Fibroblast of lung (primary cell): ENCODE results near the gene RHOH. TPM values are rescaled to one million over a fixed set of nuclear protein-coding genes. Genes with fewer than 3 reads are reported as not detected.

ENCODE experiments used
- DNase-seq, 2 donors: peaks; one replicate each; pipeline versions ENCODE4 v3.0.0 to v3.0.0-alpha.2; 2010; ENCODE audit warnings: low read depth in 2 of 2
- H2AFZ ChIP-seq: 2 replicates; pipeline ENCODE4 v1.5.1; 2012; ENCODE audit warnings: low read length, control low read depth, inconsistent platforms
- H3K27ac ChIP-seq: 2 replicates; pipeline ENCODE4 v1.5.1; 2011; ENCODE audit warnings: low read length, control low read depth; ENCODE audit not compliant: insufficient read depth
- H3K27me3 ChIP-seq: 2 replicates; pipeline ENCODE4 v1.5.1; 2011; ENCODE audit warnings: mild to moderate bottlenecking, low read length; ENCODE audit not compliant: control insufficient read depth, insufficient read depth
- H3K36me3 ChIP-seq: 2 replicates; pipeline ENCODE4 v1.5.1; 2011; ENCODE audit warnings: low read length; ENCODE audit not compliant: control insufficient read depth, insufficient read depth
- H3K4me1 ChIP-seq: 2 replicates; pipeline ENCODE4 v1.5.1; 2011; ENCODE audit warnings: low read length; ENCODE audit not compliant: control insufficient read depth, insufficient read depth; ENCODE audit errors: extremely low read depth
- H3K4me2 ChIP-seq: 2 replicates; pipeline ENCODE4 v1.5.1; 2011; ENCODE audit warnings: low read length, control low read depth; ENCODE audit not compliant: insufficient read depth; ENCODE audit errors: extremely low read depth
- H3K4me3 ChIP-seq, 4 experiments: fragments of 200-600 bp in 1 of 4; sonication (generic) in 1 of 4; replicated peaks in 1 of 4; 2 replicates each; pipeline ENCODE4 v1.5.1; 2011 to 2016; ENCODE audit warnings: low read length in 4 of 4, low read depth in 3 of 4, mild to moderate bottlenecking in 3 of 4, control low read depth in 2 of 4, inconsistent platforms in 1 of 4, mixed read lengths in 1 of 4; ENCODE audit not compliant: insufficient read depth in 1 of 4; ENCODE audit errors: control extremely low read depth in 1 of 4
- H3K79me2 ChIP-seq: 2 replicates; pipeline ENCODE4 v1.5.1; 2012; ENCODE audit warnings: mild to moderate bottlenecking, low read length, inconsistent platforms; ENCODE audit not compliant: control insufficient read depth, insufficient read depth
- H3K9ac ChIP-seq: 2 replicates; pipeline ENCODE4 v1.5.1; 2011; ENCODE audit warnings: mild to moderate bottlenecking, low read length, control low read depth; ENCODE audit not compliant: insufficient read depth
- H3K9me3 ChIP-seq: 2 replicates; pipeline ENCODE4 v1.5.1; 2012; ENCODE audit warnings: low read depth, low read length; ENCODE audit not compliant: control insufficient read depth, insufficient read depth
- H4K20me1 ChIP-seq: 2 replicates; pipeline ENCODE4 v1.5.1; 2011; ENCODE audit warnings: low read length; ENCODE audit not compliant: control insufficient read depth, insufficient read depth; ENCODE audit errors: extremely low read depth
- CTCF ChIP-seq, 2 donors: IDR thresholded peaks in 1 of 2; conservative IDR thresholded peaks in 1 of 2; 1 replicate in 1 of 2; 2 replicates in 1 of 2; pipeline ENCODE4 v1.5.1; 2011 to 2012; ENCODE audit warnings: low read length in 2 of 2, control low read depth in 1 of 2, inconsistent platforms in 1 of 2, low read depth in 1 of 2, mild to moderate bottlenecking in 1 of 2
- EZH2 ChIP-seq: IDR thresholded peaks from 2 replicates; pipeline ENCODE4 v1.5.1; 2012; ENCODE audit warnings: low read length, control low read depth, mild to moderate bottlenecking; ENCODE audit errors: missing control alignments
- polyA plus RNA-seq, 2 donors: library from polyadenylated mRNA; depleted of rRNA in 1 of 2; stranded (reverse) in 1 of 2; unstranded in 1 of 2; fragments of >200 nt; gene quantifications; 2 replicates each; pipeline ENCODE4 v1.2.1, GENCODE V29; 2011 to 2012; ENCODE audit warnings: missing spikeins in 1 of 2
- total RNA-seq: library from RNA; depleted of rRNA; stranded (reverse); fragments of >200 nt; gene quantifications from 2 replicates; pipeline ENCODE4 v1.2.1, GENCODE V29; 2014

The RHOH gene
- total and polyA plus RNA-seq, 2 donors (not counting 1 experiment from before 2014, with no cell fraction given): not detected

DNA sequence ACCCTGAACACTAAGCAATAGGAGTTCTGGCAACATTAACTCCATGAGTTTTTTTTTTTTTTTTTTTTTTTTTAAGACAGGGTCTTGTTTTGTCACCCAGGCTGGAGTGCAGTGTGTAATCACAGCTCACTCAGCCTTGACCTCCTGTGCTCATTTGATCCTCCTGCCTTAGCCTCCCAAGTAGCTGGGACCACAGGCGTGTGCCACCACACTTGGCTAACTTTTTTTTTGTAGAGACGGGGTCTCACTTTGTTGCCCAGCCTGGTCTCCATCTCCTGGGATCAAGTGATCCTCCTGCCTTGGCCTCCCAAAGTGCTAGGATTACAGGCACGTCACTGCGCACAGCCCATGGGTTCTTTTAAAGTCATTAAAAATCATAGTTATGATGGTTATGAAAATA, 5.1 kb downstream of the RHOH start:
- H3K27ac ChIP-seq: no peak overlapping the region
- H3K9ac ChIP-seq: no peak overlapping the region
- no peaks in the 10 kb centered on the region for H3K27me3 ChIP-seq
- H3K9me3 ChIP-seq: no peaks in the 10 kb centered on the region
- no peaks in the 10 kb centered on the region for H3K4me1 ChIP-seq
- H3K79me2 ChIP-seq: no peaks in the 10 kb centered on the region
- DNase-seq: no peak
- no peak overlapping the region for H3K4me3 ChIP-seq
- H2AFZ ChIP-seq: no peak overlapping the region
- no peaks in the 10 kb centered on the region for H4K20me1 ChIP-seq
- TF ChIP-seq EZH2 (no peak), CTCF (conservative IDR thresholded peaks at IDR 0.05 in 1 of 2, IDR thresholded peaks at IDR 0.05 in 1 of 2; ENCODE audit: low read depth in 1 of 2, low read length in 2 of 2) (no peak)
- H3K36me3 ChIP-seq: no peaks in the 10 kb centered on the region
- H3K4me2 ChIP-seq: no peak overlapping the region

DNA sequence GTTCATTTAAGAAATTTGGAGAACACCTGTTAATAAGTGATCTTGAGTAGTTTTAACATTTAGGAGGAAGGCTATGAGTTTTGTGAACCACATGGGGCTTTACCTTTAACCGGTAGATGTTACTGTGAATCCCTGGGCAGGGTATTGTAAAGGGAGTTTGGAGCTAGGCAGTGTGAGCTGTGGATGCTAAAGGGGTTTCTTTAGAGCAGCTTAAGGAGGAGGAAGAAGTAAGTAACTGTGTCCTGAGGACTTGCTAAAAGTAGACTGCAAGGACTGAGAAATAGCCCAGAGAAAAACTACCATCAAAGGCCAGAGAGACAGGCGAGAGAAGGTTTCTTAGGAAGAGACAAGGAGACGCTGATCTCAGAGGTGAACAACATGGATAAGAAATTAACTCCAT, 5.6 kb downstream of the RHOH start:
- no peaks in the 10 kb centered on the region for H3K4me1 ChIP-seq
- H3K4me3 ChIP-seq: no peak overlapping the region
- no peak overlapping the region for H2AFZ ChIP-seq
- H3K4me2 ChIP-seq: no peak overlapping the region
- H3K9me3 ChIP-seq: no peaks in the 10 kb centered on the region
- no peaks in the 10 kb centered on the region for H3K27me3 ChIP-seq
- H3K79me2 ChIP-seq: no peaks in the 10 kb centered on the region
- no peaks in the 10 kb centered on the region for H3K36me3 ChIP-seq
- H4K20me1 ChIP-seq: no peaks in the 10 kb centered on the region
- no peak overlapping the region for H3K27ac ChIP-seq
- no peak overlapping the region for H3K9ac ChIP-seq
- no peak for TF ChIP-seq EZH2
- no peak for TF ChIP-seq CTCF (conservative IDR thresholded peaks at IDR 0.05 in 1 of 2, IDR thresholded peaks at IDR 0.05 in 1 of 2; ENCODE audit: low read depth in 1 of 2, low read length in 2 of 2)
- no peak for DNase-seq

GRCh38 chr4:40204507-40205258, 7.9 kb downstream of the RHOH start:
- no peaks in the 10 kb centered on the region for H3K4me1 ChIP-seq
- TF ChIP-seq EZH2 (no peak), CTCF (conservative IDR thresholded peaks at IDR 0.05 in 1 of 2, IDR thresholded peaks at IDR 0.05 in 1 of 2; ENCODE audit: low read depth in 1 of 2, low read length in 2 of 2) (no peak)
- H4K20me1 ChIP-seq: no peaks in the 10 kb centered on the region
- no peak overlapping the region for H2AFZ ChIP-seq
- no peak for DNase-seq
- no peaks in the 10 kb centered on the region for H3K79me2 ChIP-seq
- no peak overlapping the region for H3K27ac ChIP-seq
- H3K9me3 ChIP-seq: no peaks in the 10 kb centered on the region
- H3K4me2 ChIP-seq: no peak overlapping the region
- H3K9ac ChIP-seq: no peak overlapping the region
- no peak overlapping the region for H3K4me3 ChIP-seq
- no peaks in the 10 kb centered on the region for H3K36me3 ChIP-seq
- H3K27me3 ChIP-seq: no peaks in the 10 kb centered on the region
